ENCODE results near the gene WNT9B. TPM values are rescaled to one million over a fixed set of nuclear protein-coding genes. Genes with fewer than 3 reads are reported as not detected.

The WNT9B gene
- polyA plus RNA-seq, 1 donor from 2014 or later, result not detected

DNA sequence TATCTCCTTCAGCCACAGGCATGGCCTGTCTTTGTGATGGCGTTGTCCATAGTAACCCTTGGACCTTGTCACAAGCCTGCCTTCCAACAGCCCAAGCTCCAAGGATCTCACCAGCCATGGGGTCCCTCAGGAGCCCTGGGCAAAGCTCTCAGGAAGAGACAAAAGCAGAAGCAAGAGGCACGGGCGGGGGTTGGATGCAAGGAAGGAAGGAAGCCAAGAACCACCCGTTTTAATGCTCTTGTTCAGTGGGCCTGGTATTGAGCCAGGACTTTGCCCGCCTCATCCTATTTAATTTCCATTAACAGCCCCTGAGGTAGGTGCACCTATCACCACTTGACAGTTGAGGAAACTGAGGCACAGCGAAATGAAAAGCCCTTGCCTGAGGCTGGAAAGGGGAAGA is 39.3 kb downstream of the WNT9B start:
- H3K36me3 ChIP-seq (ENCODE audit: insufficient read depth, low read length), result no peaks in the 10 kb centered on the region

DNA sequence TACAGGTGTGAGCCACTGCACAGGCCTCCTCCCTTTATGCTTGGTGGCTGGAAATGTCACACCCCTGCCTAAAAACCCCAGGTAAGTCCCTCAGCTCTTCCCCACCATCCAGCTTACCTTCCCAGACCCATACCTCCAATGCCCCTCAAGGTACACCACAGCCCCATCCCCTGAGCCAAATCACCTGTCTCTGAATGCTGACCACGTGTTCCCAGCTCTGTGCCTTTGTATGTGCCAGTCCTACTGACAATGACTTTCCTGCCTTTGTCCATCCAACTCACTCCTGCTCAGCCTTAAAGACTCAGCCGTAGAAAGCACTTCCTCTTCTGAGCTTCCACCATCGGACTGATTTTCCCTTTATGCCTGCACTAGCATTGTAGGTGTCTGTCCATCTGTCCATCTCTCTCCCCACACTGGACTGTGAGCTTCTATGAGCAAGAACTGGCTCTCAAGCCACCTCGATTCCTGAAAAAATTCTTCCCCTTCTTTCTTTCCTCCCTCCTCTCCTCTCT is 40.9 kb downstream of the WNT9B start:
- Histone ChIP-seq H3K79me2 (replicated peaks; ENCODE audit: insufficient read depth, low read length) (no peaks in the 10 kb centered on the region), H4K20me1 (ENCODE audit: insufficient read depth) (no peaks in the 10 kb centered on the region), H3K9ac (ENCODE audit: low read length) (no peak overlapping the region), H3K27me3 (ENCODE audit: insufficient read depth, low read depth, low read length) (no peaks in the 10 kb centered on the region), H3K36me3 (ENCODE audit: insufficient read depth, low read length) (no peaks in the 10 kb centered on the region), H3K9me3 (ENCODE audit: low read length) (no peaks in the 10 kb centered on the region), H3K27ac (ENCODE audit: low read length) (no peak overlapping the region), H3F3A (ENCODE audit: insufficient read depth, low read length, poor library complexity, severe bottlenecking) (no peaks in the 10 kb centered on the region), H2AFZ (ENCODE audit: low read depth, low read length) (no peak overlapping the region), H3K4me2 (ENCODE audit: low read length) (no peak overlapping the region), H3K9me2 (ENCODE audit: insufficient read depth, low read length) (no peaks in the 10 kb centered on the region), H3K4me3 (ENCODE audit: low read length) (no peak overlapping the region)
- no peak for TF ChIP-seq EP300 (conservative IDR thresholded peaks at IDR 0.05; ENCODE audit: poor library complexity, severe bottlenecking)
- TF ChIP-seq CTCF (IDR thresholded peaks at IDR 0.05; ENCODE audit: poor library complexity, severe bottlenecking), result no peak
- no peak for TF ChIP-seq POLR2AphosphoS5 (IDR thresholded peaks at IDR 0.05)
- TF ChIP-seq TAF1 (IDR thresholded peaks at IDR 0.05; ENCODE audit: low read depth), result no peak
- no peak for TF ChIP-seq RAD21 (conservative IDR thresholded peaks at IDR 0.05)
- no peak for TF ChIP-seq EZH2 (IDR thresholded peaks at IDR 0.05; ENCODE audit: borderline replicate concordance, insufficient read depth, low read length, poor library complexity, severe bottlenecking)
- TF ChIP-seq SMC3 (conservative IDR thresholded peaks at IDR 0.05; ENCODE audit: poor library complexity), result no peak
- no peak for TF ChIP-seq MXI1 (conservative IDR thresholded peaks at IDR 0.05; ENCODE audit: poor library complexity, severe bottlenecking)
- TF ChIP-seq, protein P1, sequence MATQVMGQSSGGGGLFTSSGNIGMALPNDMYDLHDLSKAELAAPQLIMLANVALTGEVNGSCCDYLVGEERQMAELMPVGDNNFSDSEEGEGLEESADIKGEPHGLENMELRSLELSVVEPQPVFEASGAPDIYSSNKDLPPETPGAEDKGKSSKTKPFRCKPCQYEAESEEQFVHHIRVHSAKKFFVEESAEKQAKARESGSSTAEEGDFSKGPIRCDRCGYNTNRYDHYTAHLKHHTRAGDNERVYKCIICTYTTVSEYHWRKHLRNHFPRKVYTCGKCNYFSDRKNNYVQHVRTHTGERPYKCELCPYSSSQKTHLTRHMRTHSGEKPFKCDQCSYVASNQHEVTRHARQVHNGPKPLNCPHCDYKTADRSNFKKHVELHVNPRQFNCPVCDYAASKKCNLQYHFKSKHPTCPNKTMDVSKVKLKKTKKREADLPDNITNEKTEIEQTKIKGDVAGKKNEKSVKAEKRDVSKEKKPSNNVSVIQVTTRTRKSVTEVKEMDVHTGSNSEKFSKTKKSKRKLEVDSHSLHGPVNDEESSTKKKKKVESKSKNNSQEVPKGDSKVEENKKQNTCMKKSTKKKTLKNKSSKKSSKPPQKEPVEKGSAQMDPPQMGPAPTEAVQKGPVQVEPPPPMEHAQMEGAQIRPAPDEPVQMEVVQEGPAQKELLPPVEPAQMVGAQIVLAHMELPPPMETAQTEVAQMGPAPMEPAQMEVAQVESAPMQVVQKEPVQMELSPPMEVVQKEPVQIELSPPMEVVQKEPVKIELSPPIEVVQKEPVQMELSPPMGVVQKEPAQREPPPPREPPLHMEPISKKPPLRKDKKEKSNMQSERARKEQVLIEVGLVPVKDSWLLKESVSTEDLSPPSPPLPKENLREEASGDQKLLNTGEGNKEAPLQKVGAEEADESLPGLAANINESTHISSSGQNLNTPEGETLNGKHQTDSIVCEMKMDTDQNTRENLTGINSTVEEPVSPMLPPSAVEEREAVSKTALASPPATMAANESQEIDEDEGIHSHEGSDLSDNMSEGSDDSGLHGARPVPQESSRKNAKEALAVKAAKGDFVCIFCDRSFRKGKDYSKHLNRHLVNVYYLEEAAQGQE (IDR thresholded peaks at IDR 0.05; ENCODE audit: borderline replicate concordance), result no peak

More for the DNA sequence above, 39.3 kb downstream of the WNT9B start:
- no peak for TF ChIP-seq POLR2AphosphoS5 (IDR thresholded peaks at IDR 0.05)
- Histone ChIP-seq H3F3A (ENCODE audit: insufficient read depth, low read length, poor library complexity, severe bottlenecking) (no peaks in the 10 kb centered on the region), H3K27ac (ENCODE audit: low read length) (no peak overlapping the region), H3K9me2 (ENCODE audit: insufficient read depth, low read length) (no peaks in the 10 kb centered on the region), H4K20me1 (ENCODE audit: insufficient read depth) (no peaks in the 10 kb centered on the region), H3K9me3 (ENCODE audit: low read length) (no peaks in the 10 kb centered on the region), H3K9ac (ENCODE audit: low read length) (no peak overlapping the region), H3K4me3 (ENCODE audit: low read length) (no peak overlapping the region), H3K79me2 (replicated peaks; ENCODE audit: insufficient read depth, low read length) (no peaks in the 10 kb centered on the region), H2AFZ (ENCODE audit: low read depth, low read length) (no peak overlapping the region), H3K4me2 (ENCODE audit: low read length) (no peak overlapping the region), H3K27me3 (ENCODE audit: insufficient read depth, low read depth, low read length) (no peaks in the 10 kb centered on the region)

DNA sequence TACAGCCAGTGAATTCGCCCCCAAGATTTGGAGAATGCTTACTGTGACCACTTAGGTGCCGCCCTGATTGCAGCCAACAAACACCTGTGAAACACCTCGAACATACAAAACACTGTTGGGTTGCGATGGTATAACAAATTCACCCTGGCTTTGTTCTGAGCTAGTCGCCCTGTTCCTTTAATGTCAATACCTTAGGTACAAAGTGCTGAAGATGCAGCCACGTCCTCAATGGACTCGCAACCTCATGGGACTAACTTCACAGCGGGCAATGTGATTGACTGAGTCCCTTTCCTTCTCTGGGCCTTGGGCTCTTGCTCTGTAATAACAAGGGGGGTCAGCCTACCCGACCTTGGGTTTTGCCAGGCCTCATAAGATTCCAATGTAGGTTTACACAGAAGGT is 42.6 kb downstream of the WNT9B start:
- no peaks in the 10 kb centered on the region for H3K27me3 ChIP-seq (ENCODE audit: insufficient read depth, low read depth, low read length)
- H3K9ac ChIP-seq (ENCODE audit: low read length), result no peak overlapping the region
- H2AFZ ChIP-seq (ENCODE audit: low read depth, low read length), result no peak overlapping the region
- no peaks in the 10 kb centered on the region for H3K9me2 ChIP-seq (ENCODE audit: insufficient read depth, low read length)
- H3K27ac ChIP-seq (ENCODE audit: low read length), result no peak overlapping the region
- no peak for TF ChIP-seq CTCF (IDR thresholded peaks at IDR 0.05; ENCODE audit: poor library complexity, severe bottlenecking)
- TF ChIP-seq SMC3 (conservative IDR thresholded peaks at IDR 0.05; ENCODE audit: poor library complexity), result no peak
- TF ChIP-seq MXI1 (conservative IDR thresholded peaks at IDR 0.05; ENCODE audit: poor library complexity, severe bottlenecking), result no peak
- TF ChIP-seq POLR2AphosphoS5 (IDR thresholded peaks at IDR 0.05), result no peak
- no peak for TF ChIP-seq EP300 (conservative IDR thresholded peaks at IDR 0.05; ENCODE audit: poor library complexity, severe bottlenecking)
- TF ChIP-seq TAF1 (IDR thresholded peaks at IDR 0.05; ENCODE audit: low read depth), result no peak
- no peaks in the 10 kb centered on the region for H4K20me1 ChIP-seq (ENCODE audit: insufficient read depth)
- H3K4me2 ChIP-seq (ENCODE audit: low read length), result no peak overlapping the region
- no peak overlapping the region for H3K4me3 ChIP-seq (ENCODE audit: low read length)
- H3K79me2 ChIP-seq (replicated peaks; ENCODE audit: insufficient read depth, low read length), result no peaks in the 10 kb centered on the region
- no peaks in the 10 kb centered on the region for H3F3A ChIP-seq (ENCODE audit: insufficient read depth, low read length, poor library complexity, severe bottlenecking)
- no peaks in the 10 kb centered on the region for H3K36me3 ChIP-seq (ENCODE audit: insufficient read depth, low read length)
- no peaks in the 10 kb centered on the region for H3K9me3 ChIP-seq (ENCODE audit: low read length)
